Ovary (tissue), 9 donors: ENCODE results near the gene TDRD10. TPM values are rescaled to one million over a fixed set of nuclear protein-coding genes. Genes with fewer than 3 reads are reported as not detected.
A peak's percentile ranks its signal among the peaks of the same experiment; 100 is the strongest.

Experiments
- DNase-seq, 5 donors: peaks; one replicate each; pipeline ENCODE4 v3.0.0-alpha.2; 2019 to 2020
- H3K27ac ChIP-seq, 2 donors: fragments of 200-600 bp; one replicate each; pipeline versions ENCODE4 v1.5.1 to v1.8.0; 2019 to 2022
- H3K27me3 ChIP-seq: fragments of 200-600 bp; one replicate; pipeline ENCODE4 v1.8.0; 2022
- H3K36me3 ChIP-seq: fragments of 200-600 bp; sonication (generic); one replicate; pipeline ENCODE4 v1.5.1; 2019
- H3K4me1 ChIP-seq: one replicate; pipeline ENCODE4 v1.8.1; 2013; ENCODE audit warnings: mild to moderate bottlenecking, moderate library complexity; ENCODE audit not compliant: insufficient read depth
- H3K4me3 ChIP-seq: fragments of 200-600 bp; sonication (generic); one replicate; pipeline ENCODE4 v1.5.1; 2017
- H3K9me3 ChIP-seq, 2 donors: fragments of 200-600 bp in 1 of 2; sonication (generic) in 1 of 2; one replicate each; pipeline versions ENCODE4 v1.5.1 to v1.8.1; 2013 to 2019; ENCODE audit warnings: mild to moderate bottlenecking in 1 of 2, moderate library complexity in 1 of 2
- EP300 ChIP-seq: sonication (generic); formaldehyde crosslinking; IDR thresholded peaks from one replicate; pipeline ENCODE4 v1.6.1; 2017; ENCODE audit warnings: antibody characterized with exemption
- POLR2A ChIP-seq: fragments of 450-650 bp; IDR thresholded peaks from one replicate; pipeline ENCODE4 v1.6.1; 2017; ENCODE audit warnings: antibody characterized with exemption, mild to moderate bottlenecking, moderate library complexity
- WGBS, 3 donors: extraction: QIAGEN DNeasy Blood & Tissue Kit in 1 of 3; methylation state at CpG; one replicate each; pipeline versions ENCODE4 v1.1.5 to v1.1.7; 2013 to 2017; 5-methylcytosine and 5-hydroxymethylcytosine counted together
- intact Hi-C, 4 donors: fragments of 100-400 bp; cut with DNase I; formaldehyde crosslinking; loops; one replicate each; pipeline versions ENCODE4 v1.11.0 to v1.15.1; 2022 to 2023
- polyA plus RNA-seq, 2 donors: library from polyadenylated mRNA; stranded (reverse); fragments of 200-250 nt in 1 of 2; fragments of 350-450 nt in 1 of 2; fragmentation: Illumina TruSeq in 1 of 2; extraction: RNeasy Lipid Tissue Mini Kit (QIAGEN cat#74804) in 1 of 2; gene quantifications; one replicate each; pipeline ENCODE4 v1.2.3, GENCODE V29; 2013 to 2014
- total RNA-seq, 7 donors: library from RNA; depleted of rRNA in 2 of 7; stranded (reverse); fragments of >200 nt in 2 of 7; fragmentation: NEBNext Ultra II Directional in 3 of 7; extraction: Animal tissue kit (Norgen Biotek cat#: 25700) in 3 of 7; gene quantifications; one replicate each; pipeline versions ENCODE4 v1.1.0 to v1.2.4, GENCODE V29; 2016 to 2023
- TF ChIP-seq, protein P1 (sequence below), 3 donors: fragments of 450-650 bp in 2 of 3; fragments of 200-600 bp in 1 of 3; IDR thresholded peaks; one replicate each; pipeline versions ENCODE4 v1.5.1 to v1.8.0; 2016 to 2022; ENCODE audit warnings: antibody characterized with exemption in 3 of 3, mild to moderate bottlenecking in 1 of 3
- donor health status: DM: no; HTN: no; CAD: no; lungs with moderate emphysema.
- donor health status: DM: no; HTN: no; CAD: no.
- donor health status: Bipolar disorder and iron deficiency.
- donor health status: DM: yes; HTN: yes; CAD: no.
- donor health status: DM: no; HTN: no; CAD: no.
- donor health status: DM: yes; HTN: yes; CAD: no.

TDRD10 gene
- total and polyA plus RNA-seq, 9 donors: 3.1 to 8.7 (median 5.8) TPM

DNA sequence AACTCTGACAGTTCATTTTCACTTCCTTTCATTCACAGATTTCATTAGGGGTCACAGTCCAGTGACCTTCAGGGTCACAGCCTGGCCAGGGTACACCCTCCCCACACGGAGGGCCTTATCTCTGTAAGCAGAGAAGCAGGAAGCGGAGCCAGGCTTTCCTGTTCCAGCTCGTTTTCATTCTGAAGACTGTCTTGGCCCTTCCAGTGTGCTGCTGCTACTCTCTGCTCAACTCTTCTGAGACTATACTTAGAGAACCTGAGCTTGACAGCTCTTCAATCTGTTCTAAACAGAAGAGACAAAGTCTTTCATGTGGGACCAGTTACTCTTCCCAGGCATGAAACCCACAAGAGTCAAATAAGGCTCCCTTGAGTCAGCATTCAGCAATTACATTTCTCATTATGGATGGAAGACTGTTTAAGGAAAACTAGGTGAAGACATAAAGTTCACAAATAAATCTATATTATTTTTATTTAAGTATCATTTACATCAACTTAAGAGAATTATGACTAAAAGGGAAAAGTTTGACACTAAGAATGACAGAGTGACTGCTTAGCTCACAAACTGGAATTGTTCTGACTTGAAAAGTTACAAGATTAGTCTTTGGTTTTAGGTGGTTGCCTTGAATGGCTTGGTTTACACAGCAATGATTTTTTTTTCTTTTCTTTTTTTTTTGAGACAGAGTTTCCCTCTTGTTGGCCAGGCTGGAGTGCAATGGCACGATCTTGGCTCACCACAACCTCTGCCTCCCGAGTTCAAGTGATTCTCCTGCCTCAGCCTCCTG lies 4.8 kb upstream of the TDRD10 start:
- Histone ChIP-seq H3K27me3 (no peaks in the 10 kb centered on the region), H3K27ac (no peak overlapping the region), H3K4me3 (no peak overlapping the region), H3K9me3 (no peaks in the 10 kb centered on the region), H3K36me3 (no peaks in the 10 kb centered on the region), H3K4me1 (peaks cover 5% of the 10 kb centered on the region)
- WGBS, 3 donors: 47 to 55% (median 54%) methylated on average over 5 of the region's 5 CpGs
- DNase-seq: no peak
- TF ChIP-seq, protein P1, sequence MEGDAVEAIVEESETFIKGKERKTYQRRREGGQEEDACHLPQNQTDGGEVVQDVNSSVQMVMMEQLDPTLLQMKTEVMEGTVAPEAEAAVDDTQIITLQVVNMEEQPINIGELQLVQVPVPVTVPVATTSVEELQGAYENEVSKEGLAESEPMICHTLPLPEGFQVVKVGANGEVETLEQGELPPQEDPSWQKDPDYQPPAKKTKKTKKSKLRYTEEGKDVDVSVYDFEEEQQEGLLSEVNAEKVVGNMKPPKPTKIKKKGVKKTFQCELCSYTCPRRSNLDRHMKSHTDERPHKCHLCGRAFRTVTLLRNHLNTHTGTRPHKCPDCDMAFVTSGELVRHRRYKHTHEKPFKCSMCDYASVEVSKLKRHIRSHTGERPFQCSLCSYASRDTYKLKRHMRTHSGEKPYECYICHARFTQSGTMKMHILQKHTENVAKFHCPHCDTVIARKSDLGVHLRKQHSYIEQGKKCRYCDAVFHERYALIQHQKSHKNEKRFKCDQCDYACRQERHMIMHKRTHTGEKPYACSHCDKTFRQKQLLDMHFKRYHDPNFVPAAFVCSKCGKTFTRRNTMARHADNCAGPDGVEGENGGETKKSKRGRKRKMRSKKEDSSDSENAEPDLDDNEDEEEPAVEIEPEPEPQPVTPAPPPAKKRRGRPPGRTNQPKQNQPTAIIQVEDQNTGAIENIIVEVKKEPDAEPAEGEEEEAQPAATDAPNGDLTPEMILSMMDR (IDR thresholded peaks at IDR 0.05): no peak
- TF ChIP-seq EP300: no peak
- no peak for TF ChIP-seq POLR2A
- intact Hi-C loops: no loop called here

DNA sequence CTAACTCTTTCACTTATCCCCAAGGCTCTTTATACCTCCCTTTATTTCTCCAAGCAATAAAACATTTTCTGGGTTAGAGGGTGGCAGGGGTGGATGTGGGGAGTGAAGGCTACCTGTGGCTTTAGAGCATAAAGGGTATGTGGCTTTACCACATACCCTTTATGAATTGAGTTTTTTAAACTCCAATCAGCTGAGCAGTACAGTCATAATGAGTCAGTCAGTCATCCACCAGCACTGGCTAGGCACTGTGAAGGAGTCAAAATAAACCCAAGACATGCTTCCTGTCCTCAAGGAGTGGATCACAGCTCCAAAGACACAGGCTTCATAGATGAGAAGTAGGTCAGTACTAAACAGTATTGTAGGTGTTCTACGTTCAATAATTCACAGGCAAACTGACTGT lies 2.6 kb upstream of the TDRD10 start:
- no peak overlapping the region for H3K27ac ChIP-seq
- no peaks in the 10 kb centered on the region for H3K27me3 ChIP-seq
- no peaks in the 10 kb centered on the region for H3K36me3 ChIP-seq
- intact Hi-C loops: no loop called here
- H3K9me3 ChIP-seq: no peaks in the 10 kb centered on the region
- no peak for DNase-seq
- H3K4me3 ChIP-seq: no peak overlapping the region
- TF ChIP-seq EP300: no peak
- TF ChIP-seq, protein P1 (IDR thresholded peaks at IDR 0.05): no peak
- no peak for TF ChIP-seq POLR2A
- peaks cover 5% of the 10 kb centered on the region for H3K4me1 ChIP-seq
- 92 to 100% (median 93%) methylated on average over 1 of the region's 1 CpG for WGBS, 3 donors

DNA sequence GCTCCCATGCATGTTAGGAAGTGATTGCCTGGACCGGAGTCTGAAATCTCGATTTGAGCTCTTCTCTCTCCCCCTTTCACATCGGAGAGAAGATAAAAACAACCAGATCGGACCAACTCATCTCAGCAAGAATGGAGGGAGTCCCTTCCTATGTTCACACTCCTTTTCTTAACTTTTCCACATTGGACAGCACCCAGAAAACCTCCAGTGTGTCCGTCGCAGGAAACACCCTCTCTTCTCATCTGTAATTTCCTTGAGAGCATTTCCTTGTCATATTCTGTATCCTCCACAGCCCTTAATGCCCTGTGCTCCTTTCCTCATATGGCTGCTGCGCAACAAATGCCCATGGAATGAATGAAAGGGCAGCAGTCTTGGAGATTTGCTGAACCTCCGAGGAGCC lies 1.5 kb upstream of the TDRD10 start:
- TF ChIP-seq POLR2A: no peak
- TF ChIP-seq EP300: no peak
- TF ChIP-seq, protein P1 (IDR thresholded peaks at IDR 0.05): no peak
- Histone ChIP-seq H3K4me3 (no peak overlapping the region), H3K36me3 (no peaks in the 10 kb centered on the region), H3K27me3 (no peaks in the 10 kb centered on the region), H3K4me1 (peaks cover 5% of the 10 kb centered on the region), H3K9me3 (no peaks in the 10 kb centered on the region), H3K27ac (no peak overlapping the region)
- no peak for DNase-seq
- 67% methylated on average over 8 of the region's 8 CpGs for WGBS, 3 donors
- intact Hi-C loops: no loop called here

DNA sequence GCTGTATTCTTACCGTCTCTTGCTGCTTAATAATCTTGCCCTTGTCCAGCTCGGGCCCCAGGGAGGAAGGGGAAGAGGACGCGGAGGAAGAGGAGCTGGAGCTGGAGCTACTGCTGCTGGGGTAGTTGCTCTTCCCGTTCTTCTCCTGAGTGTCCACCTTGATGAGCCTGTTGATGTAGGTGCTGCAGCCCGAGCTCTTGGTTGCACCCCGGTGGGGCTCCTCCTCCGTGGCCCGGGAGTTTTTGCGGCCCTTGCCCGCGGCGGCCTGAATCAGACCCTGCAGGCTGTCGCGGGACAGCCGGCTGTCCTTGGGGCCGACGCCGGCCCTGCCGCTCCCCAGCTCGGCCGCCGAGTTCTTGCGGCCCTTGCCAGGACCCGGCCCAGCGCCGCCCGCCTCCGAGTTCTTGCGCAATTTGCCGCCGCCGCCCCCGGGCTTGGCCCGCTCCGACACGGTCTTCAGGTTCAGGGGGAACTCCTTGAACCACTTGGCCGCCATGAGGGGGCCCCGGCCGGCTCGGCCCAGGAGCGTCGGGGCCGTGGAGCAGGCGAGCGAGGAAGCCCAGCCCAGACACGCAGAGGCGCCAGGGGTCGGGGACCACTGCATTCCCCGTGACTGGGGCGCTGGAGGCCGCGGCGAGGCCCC lies 475 bp upstream of the TDRD10 start:
- TF ChIP-seq, protein P1 (IDR thresholded peaks at IDR 0.05): no peak
- TF ChIP-seq POLR2A: no peak
- no peaks in the 10 kb centered on the region for H3K27me3 ChIP-seq
- H3K9me3 ChIP-seq: peaks cover 0 to 5% of the 10 kb centered on the region in 2 donors
- no peaks in the 10 kb centered on the region for H3K36me3 ChIP-seq
- intact Hi-C loops: no loop called here
- H3K4me3 ChIP-seq: peak overlapping the region; percentile 46
- 2 to 5% (median 2%) methylated on average over 28 to 54 of the region's 54 CpGs for WGBS, 3 donors
- peak; percentile 73 to 86 (median 77) for DNase-seq
- peaks cover 5% of the 10 kb centered on the region for H3K4me1 ChIP-seq
- peak overlapping the region in 1 of 2 donors; percentile 37 for H3K27ac ChIP-seq
